HG03139 (cell line): ENCODE results near the gene RPL3.

Source experiments
- ATAC-seq: cut with Tn5 transposase; IDR thresholded peaks from one replicate; pipeline ENCODE4 v1.9.1; 2021; ENCODE audit not compliant: unreplicated experiment

Gene RPL3

DNA sequence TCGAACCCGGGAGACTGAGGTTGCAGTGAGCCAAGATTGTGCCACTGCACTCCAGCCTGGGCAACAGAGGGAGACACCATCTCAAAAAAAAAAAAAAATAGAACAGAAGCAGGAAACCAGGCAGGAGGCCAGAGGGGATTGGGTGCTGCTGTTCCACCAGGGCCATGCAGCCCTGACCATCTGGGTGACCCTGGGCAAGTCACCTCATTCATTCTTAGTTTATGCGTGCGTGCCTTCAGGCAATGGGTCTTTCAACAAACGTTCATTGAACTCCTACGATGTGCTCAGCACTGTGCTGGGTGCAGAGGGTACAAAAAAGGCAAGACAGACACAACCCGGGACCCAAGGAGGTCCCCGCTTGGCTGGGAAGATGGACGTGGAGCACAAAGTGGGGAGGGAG lies 18.3 kb downstream of the RPL3 start:
- ATAC-seq = no peak

DNA sequence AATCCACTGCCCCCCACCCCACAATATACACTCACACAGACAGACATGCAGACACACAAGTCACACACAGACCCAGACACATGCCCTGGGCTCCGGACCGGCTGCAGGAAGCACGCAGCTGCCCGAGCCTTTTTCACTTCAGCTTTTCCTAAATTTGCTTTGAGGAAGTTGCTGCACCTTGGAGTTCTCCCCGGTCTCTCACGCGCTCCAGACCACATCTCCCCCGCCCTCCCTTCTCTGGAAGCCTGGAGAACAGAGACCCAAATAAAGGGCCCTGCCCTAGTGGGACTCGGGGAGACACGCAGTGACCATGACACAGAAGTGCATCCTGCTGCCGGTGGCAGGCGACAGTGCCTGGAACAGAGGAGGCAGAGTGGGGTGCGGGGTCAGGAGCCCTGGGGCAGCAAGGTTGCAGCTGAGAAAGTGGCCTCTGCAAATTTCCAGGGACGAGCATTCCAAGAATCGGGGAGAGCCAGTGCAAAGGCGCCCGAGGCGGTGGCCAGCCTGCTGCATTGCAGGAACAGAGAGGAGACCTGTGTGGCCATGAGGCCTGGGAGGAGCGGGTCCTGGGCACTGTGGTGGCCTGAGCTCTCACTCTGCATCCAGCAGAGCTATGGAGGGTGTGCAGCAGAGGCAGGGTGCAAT lies 19.1 kb downstream of the RPL3 start:
- no peak for ATAC-seq

DNA sequence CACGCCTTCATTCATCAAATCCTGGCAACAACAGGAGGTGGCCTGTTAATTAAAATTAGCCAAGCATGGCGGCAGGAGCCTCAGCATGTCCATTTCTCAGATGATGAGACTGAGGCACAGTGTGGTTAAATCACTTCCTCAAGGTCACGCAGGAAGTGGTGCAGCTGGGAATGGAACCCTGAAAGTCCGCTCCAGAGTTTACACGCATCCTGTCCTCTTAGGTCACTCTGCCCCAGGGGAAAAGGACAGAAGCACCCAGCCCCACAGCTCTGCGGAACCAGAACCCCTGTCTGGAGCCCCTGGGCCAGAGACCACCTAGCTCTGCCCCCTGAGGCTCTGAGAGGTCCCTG lies 19.6 kb downstream of the RPL3 start:
- ATAC-seq = no peak

DNA sequence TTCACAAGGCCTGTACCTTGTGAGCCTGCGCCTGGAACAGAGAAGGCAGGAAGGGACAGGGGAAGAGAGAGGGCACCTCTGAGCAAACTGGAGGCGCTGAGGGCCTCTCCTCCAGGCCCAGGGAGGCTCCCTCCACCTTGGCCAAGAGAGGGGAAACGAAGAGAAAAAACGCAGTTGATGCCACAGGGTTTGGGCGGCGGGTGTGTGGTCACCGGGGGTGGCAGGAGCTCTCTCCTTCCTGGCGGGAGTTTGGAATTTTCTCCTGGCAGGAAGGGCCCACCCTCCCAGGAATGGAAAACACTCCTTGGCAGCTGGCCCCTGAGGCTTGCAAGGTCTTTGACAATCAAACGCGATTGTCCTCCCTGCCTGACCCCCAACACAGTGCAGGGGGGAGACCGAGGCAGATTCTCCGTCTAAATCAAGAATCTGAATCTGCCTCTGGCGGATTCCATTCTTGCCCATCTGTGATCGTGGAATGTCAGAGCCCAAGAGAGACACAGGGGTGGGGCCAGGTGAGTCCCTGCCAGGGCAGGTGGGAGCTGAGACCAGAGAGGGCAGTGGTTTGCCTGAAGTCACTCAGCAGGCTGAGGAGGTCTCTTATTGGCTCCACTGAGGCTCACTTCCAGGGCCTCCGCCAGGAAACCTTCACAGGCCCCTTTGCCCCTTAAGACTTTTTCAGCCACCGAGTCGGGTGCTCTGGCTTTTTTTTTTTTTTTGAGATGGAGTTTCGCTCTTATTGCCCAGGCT lies 21.0 kb downstream of the RPL3 start:
- ATAC-seq = no peak

DNA sequence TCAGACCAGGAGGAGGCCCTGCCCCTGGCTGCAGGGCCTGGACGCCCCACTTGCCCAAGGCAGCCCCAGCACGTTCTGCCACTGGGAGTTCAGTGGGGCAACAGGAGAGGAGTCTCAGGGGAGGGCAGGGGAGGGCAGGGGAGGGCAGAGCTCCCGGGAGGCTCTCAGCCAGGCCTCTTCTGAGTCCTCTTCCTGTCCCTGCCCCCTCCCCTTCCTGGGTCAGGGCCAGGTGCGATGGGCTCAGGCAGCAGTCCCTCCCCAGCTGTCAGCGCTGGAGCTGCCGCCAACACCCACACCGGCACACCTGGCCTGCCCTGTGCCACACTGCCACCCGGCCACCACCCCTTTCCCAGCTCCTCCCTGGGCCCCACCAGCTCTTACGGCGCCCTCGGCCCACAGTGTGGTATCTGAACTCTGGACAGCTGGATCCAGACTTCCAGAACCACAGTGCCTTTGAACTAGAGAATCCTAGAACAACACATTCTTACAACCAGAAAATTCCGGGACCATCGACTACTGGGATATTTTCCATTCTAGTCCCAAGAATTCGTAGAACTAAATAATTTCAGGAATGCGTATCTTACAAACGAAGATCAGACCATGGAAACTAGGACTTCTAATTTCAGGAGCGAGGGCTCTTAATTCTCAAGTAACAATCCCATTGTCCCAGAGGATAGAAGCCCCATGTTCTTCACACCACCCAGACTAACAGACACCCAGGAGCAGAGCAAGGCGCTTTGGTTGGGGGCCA lies 21.8 kb downstream of the RPL3 start:
- no peak for ATAC-seq

DNA sequence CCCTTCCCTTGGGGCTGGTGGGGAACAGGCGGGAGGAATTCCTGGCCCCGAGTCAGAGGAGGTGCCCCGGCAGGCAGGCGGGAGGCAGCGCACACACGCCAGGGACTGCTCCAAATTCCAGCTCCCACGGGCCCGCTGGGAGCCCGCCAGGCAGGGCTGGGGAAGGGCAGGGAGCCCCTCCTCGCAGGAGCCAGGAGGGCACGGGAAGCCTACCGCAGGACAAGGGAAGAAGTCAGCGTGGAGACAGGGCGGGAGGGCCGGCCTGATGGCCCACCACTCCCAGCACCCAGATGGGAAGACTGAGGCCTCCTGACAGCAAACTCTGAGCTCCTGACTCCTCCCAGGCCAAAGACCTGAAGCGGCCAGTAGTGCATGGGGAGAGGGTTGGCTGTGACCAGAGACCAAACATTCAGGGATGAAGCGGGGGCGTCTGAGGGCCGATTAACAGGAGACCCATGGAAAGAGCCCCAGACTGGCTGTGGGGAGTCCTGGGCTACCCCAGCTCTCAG lies 22.4 kb downstream of the RPL3 start:
- no peak for ATAC-seq

DNA sequence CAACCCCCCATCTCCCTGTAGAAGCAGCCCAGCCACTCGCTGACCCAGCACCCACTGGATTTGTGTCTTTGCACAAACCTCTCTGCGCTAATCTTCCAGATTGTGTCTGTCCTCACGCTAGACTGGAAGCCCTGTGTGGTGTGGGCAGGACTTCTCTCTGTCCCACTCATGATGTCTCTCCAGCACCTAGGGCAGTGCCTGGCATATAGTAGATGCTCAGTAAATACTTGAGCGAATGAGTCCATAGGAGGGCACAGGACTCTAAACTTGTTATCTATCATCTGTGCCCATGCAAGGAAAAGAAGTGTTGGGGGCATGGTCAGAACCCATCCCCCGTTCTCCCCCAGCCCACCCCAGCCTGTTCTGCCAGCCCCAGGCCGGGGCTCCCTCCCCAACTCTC lies 22.9 kb downstream of the RPL3 start:
- ATAC-seq = no peak

DNA sequence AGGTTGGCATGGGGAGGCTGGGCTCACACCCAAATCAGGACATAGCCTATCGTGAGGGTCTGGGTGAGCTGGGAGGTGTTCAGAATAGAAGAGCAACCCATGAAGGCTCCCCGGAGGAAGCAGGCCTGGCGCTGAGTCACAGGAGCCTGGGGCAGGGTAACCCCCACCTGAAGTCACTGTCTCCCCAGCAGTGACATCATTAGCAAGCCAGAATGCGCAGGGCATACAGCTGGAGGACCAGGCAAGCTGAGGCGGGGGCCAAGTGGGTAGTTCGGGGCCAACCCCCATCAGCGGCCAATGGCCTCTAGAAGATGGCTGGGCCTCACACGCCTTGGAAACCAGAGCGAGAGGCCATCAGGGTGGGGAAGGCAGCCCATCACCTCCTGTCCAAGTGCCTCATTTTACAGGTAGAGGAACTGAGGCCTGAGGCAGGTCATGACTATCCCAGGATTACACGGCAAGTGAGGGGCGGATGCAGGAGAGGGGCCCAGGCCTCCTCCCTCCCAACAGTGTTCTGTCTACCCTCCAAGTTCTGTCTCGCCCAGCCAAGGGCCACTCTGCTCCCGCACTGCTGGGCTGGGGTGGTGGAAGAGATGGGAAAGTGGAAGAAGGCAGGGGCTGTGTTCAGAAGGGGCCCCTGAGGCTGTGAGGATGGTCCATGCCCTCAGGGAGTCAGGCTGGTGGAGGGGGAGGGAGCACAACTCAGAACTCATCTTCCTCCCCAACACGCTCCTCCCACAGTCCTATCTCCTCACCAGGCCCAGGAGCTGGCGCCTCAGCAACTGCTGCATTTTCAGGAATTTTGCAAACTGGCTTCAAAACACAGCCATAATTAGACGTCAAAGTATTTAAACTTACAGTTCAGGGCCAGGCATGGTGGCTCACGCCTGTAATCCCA lies 24.6 kb downstream of the RPL3 start:
- no peak for ATAC-seq

DNA sequence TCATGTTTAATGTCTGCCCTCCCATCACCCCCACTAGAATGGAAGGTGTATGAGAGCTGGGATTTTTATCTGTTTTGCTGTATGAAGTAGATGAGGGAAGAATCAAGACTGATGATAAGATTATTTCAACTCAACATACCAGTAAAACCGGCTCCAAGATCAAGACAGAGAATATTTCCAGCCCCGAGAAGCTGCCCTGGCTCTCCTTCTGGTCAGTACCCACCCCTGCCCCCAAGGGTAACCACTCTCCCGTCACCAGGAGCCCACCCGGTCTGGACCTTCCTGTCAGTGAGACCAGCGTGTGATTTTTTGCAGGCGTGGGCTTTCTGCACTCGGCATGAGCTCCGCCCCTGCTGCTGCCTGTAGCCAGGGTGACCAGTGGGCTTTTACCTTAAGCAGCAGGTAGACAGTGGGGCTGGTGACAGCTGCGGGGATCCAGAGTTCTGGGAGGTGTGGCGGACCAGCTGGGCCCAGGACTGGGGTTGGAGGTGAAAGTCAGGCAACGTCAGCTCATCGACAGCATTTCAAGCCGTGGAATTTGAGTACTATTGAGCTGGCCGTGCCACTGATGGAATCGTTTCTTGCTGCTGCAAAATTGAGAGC lies 25.6 kb downstream of the RPL3 start:
- ATAC-seq = no peak

DNA sequence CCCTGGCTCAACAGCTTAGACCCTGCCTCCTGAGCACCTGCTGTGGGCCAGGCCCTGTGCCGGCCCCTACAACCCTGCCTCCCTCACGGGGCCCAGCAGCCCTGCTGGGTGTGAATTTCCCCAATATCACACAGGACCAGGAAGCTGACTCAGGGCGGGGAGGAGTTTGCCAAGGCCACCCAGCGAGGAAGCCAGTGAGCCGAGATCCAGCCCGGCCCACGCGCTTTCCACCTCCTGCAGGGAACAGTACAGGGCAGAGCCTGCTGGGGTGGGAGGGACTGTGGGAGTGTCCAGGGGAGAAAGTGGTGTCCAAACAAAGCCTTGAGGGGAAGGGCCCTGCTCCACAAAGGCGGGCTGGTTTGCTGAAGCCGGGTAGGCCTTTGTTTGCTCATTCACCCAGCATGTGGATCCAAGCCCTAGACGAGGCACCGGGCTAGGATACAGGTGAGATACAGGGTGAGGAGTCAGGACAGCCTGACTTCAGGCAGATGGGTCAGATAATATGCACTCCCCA lies 26.8 kb downstream of the RPL3 start:
- ATAC-seq = no peak

DNA sequence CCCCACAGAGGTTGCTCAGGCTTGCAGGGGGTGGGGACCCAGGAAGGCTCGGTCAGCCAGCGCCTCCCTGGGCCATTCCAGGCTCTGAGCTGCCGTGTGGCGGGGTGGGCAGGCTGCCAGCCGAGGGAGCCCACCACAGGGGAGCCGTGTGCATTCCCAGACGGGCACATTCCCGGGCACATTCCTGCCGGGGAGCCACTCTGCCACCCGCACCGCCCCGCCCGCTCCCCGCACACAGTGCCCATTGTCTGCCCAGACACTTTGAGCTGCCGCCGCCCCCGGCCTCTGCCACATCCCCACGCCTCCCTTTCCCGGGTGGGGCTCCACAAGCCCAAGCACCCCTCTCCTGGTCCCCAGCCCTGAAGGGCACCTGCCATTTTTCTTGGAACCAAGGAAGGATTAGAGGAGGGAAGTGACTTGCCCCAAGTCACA lies 27.4 kb downstream of the RPL3 start:
- ATAC-seq = no peak

DNA sequence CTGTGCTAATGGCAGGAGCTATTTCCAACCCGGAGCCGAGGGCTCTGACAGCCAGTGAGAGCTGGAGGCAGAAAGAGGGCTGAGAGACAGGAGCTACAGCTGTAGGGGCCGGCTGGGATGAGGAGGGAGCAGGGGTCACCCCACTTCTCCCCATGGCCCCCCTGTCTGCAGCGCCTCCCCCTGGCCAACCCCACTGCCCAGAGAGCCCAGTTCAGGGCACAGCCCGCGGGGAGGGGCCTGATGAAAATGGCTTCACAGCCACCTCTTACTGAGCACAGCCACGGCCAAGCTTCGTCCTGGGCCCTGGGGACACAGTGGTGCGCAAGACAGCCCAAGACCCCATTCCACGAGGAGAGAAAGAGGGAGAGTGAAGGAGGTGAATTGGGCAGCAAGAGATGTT lies 27.9 kb downstream of the RPL3 start:
- no peak for ATAC-seq

DNA sequence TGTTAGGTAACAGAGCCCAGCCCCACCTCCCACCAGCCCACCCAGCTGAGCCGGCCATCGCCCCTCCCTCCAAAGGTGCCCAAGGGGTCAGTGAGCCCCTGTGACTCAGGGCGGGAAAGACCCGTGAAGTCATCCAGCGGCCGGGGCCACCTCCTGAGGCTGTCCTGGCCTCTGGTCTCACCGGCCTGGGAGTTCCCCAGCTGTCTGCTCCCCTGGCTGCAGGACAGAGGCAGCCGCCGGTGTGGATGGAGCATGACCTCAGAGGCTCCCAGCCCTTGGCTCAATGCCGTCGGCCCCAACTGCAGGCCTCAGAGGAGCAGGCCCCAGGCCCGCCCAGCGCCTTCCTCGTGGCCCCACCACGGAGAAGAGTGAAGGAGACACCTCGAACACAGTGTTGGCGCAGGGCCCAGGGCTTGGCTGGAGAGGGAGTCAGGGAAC lies 28.7 kb downstream of the RPL3 start:
- no peak for ATAC-seq

DNA sequence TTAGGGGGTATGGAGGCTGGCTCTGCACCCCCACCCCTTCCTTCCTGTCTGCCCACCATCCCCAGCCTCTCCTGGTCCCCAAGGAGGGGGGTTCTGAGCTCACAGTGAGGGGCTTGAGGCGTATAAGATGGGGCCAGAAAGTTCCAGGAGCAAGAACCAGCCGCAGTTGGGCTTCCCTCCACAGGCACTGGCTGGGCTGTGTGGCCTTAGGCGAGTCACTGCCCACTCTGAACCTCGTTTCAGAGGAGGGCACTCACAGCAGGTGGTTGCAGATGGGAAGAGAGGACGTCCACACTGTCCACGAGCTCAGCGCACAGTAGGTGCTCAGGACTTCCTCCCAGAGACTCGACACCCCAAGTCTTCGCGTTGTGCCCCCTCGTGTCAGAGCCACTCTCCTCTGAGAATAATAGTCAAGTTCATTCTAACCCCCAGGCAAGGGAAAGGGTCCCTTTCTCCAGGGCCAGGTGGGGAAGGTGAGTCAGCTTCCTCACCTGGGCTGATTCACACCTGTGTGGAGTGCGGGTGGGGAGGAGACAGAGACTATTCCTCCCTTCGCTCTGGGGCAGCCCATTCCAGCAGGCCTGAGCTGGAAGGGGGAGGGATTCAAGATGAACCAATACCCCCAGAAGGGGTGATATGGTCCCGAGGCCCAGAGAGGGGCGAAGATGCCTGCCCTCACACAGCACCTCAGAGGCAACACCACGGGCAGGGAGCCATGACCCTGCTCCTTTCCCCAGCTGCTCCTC lies 29.3 kb downstream of the RPL3 start:
- ATAC-seq = no peak

DNA sequence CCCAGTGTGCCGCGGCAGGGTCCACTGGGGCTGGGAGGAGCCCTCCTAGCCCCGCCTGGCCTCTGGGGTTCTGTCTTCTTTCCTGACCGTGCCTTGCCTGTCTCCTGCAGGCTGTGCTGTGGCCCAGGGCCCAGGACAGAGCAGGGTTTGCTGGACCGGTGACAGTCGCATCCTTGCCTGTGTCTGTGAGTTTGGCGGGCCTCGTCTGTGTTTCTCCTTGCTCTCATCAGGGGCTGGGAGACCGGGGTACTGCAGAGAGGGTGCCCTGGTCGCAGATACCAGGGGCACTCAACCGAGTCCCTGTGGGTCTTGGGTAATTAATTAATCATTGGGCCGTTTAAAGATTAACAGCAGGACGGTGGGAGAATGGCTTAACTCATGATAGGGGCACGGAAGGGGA lies 29.9 kb downstream of the RPL3 start:
- no peak for ATAC-seq

DNA sequence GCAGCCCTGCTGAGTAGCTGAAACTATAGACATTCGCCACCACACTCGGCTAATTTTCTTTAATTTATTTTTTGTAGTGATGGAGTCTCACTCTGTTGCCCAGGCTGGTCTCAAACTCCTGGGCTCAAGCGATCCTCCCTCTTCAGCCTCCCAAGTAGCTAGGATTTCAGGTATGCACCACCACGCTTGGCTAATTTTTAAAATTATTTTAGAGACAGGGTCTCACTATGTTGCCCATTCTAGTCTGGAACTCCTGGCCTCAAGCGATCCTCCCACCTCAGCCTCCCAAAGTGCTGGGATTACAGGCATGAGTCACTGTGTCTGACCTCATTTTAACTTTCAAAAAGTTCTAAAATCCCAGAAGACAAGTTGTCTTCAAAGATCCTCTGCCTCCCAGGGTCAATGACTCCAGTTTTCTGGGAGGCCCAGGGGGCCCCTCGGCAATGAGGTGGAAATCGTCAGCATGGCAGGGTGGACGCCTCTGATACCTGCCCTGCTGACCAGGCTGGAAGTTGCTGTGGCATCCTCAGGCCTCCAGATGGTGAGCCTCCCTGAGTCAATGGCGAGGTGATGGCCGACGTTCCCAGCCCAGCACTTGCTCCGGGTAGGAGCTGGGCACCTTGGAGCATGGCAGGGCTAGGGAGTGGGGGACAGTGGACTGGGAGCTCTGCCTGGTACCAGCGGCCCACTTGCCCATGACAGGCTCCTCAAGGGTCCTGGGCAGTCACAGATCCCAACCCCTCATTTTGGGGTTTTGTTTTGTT lies 31.1 kb downstream of the RPL3 start:
- ATAC-seq = no peak

DNA sequence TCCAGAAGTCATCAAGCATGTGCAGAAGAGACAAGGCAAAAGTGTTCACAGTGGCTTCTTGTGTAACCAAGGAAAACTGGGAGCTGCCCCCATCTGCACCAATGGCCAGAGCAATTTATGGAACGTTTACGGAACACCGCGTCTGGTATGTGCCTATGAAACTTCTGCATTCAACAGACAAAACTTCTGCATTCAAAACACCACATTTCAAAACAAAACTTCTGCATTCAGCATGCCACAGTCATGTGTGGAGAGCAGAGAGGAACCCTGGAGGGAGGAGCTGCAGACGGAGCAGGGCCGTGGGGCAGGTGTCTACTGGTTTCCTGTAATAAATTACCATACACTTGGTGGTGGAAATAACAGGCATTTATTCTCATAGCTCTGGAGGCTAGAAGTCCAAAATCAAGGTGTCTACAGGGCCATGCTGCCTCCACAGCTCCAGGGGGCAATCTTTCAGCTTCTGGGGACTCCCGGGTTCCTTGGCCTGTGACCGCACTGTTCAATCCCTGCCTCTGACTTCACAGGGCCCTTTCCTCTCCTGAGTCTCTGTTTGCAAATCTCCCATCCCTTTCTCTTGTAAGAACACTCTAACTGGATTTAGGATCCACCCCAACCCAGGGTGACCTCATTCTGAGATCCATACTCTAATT lies 32.2 kb downstream of the RPL3 start:
- no peak for ATAC-seq

DNA sequence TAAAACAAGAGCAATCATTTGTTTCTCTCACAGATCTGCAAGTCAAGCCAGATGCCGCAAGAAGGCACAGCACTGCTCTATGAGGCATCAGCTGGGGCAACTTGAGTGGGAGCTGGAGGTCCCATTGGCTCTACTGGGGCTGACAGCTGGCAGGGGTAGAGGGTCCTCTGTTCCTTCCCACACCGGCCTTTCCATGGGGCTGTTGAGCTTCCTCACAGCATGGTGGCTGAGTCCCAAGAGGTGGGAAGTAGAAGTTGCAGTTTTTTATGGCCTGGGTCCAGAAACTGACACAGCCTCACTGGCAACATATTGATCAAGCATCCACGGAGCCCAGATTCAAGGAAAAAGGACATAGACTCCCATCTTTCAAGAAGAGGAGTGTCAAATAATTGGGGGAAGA lies 34.4 kb downstream of the RPL3 start:
- ATAC-seq = no peak
